ENCODE results near the gene SPATA25.
A peak's percentile ranks its signal among the peaks of the same experiment; 100 is the strongest.

The SPATA25 gene

DNA sequence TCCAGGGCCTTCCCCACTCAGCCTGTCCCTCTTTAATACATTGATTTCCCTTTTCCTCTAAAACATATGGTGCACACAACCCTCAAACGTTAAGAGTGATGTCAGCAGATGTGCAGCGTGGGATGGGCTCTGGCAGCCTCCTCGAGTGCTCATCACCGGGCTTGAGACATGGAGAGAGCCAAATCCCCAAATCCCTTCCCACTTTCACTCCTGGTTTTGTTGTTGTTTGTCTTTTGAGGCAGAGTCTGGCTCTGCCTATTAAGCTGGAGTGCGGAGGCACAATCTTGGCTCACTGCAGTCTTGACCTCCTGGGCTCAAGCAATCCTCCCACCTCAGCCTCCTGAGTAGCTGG is 30.3 kb upstream of the SPATA25 start:
- Histone ChIP-seq H3K79me2 (ENCODE audit: control insufficient read depth, insufficient read depth, low read length) (no peaks in the 10 kb centered on the region), H2BK120ac (ENCODE audit: low read depth, low read length) (no peak overlapping the region), H3K4me3 (ENCODE audit: low read length) (no peak overlapping the region), H3K4ac (ENCODE audit: low read depth, low read length) (no peak overlapping the region), H3K4me2 (ENCODE audit: low read length) (no peak overlapping the region), H4K8ac (ENCODE audit: low read depth, low read length) (no peak overlapping the region), H3K4me1 (ENCODE audit: control insufficient read depth, low read depth, low read length) (no peaks in the 10 kb centered on the region), H3K9ac (ENCODE audit: low read length) (no peak overlapping the region), H4K5ac (ENCODE audit: low read length) (no peak overlapping the region), H3K18ac (ENCODE audit: low read length) (no peak overlapping the region), H2BK5ac (ENCODE audit: low read length) (no peak overlapping the region), H2BK15ac (replicated peaks; ENCODE audit: low read depth) (no peak overlapping the region), H3K27me3 (ENCODE audit: insufficient read depth, low read length, poor library complexity) (no peaks in the 10 kb centered on the region), H3K79me1 (ENCODE audit: low read length) (no peaks in the 10 kb centered on the region), H3K27ac (ENCODE audit: low read depth, low read length) (no peak overlapping the region), H3K23ac (ENCODE audit: low read length) (no peak overlapping the region), H3K56ac (ENCODE audit: low read length) (no peak overlapping the region), H2AK5ac (ENCODE audit: low read length) (no peak overlapping the region), H3K36me3 (ENCODE audit: control insufficient read depth, insufficient read depth, low read length) (no peaks in the 10 kb centered on the region)
- no CpG with 5 or more reads among the region's 5 CpGs for WGBS (ENCODE audit: extremely low coverage, insufficient coverage, low lambda C conversion rate)
- DNase-seq: no peak

DNA sequence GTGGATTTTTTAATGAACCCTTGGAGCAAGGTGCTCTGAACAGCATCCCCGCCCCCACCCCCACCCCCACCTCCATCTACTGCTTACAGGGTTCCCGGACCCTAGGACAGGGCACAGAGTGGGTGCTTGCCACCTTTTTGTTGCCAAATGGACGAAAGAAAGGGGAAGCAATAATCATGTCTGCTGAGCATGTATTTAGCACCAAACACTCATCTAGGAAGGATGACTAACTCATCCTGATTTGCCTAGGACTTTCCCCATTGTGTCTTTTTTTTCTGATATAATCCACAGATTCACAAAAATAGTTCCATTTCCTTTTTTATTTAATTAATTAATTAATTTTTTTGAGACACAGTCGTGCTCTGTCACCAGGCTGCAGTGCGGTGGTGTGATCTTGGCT is 25.7 kb upstream of the SPATA25 start:
- H3K4me2 ChIP-seq (ENCODE audit: low read length): no peak overlapping the region
- no peak overlapping the region for H3K18ac ChIP-seq (ENCODE audit: low read length)
- H3K4me1 ChIP-seq (ENCODE audit: control insufficient read depth, low read depth, low read length): peaks cover 2% of the 10 kb centered on the region
- H2BK5ac ChIP-seq (ENCODE audit: low read length): no peak overlapping the region
- H3K27me3 ChIP-seq (ENCODE audit: insufficient read depth, low read length, poor library complexity): no peaks in the 10 kb centered on the region
- DNase-seq: no peak
- peaks cover 2% of the 10 kb centered on the region for H3K36me3 ChIP-seq (ENCODE audit: control insufficient read depth, insufficient read depth, low read length)
- no peak overlapping the region for H2BK120ac ChIP-seq (ENCODE audit: low read depth, low read length)
- H3K79me2 ChIP-seq (ENCODE audit: control insufficient read depth, insufficient read depth, low read length): peaks cover 3% of the 10 kb centered on the region
- H4K5ac ChIP-seq (ENCODE audit: low read length): no peak overlapping the region
- H3K23ac ChIP-seq (ENCODE audit: low read length): no peak overlapping the region
- H3K56ac ChIP-seq (ENCODE audit: low read length): no peak overlapping the region
- no peak overlapping the region for H3K9ac ChIP-seq (ENCODE audit: low read length)
- no peak overlapping the region for H3K4me3 ChIP-seq (ENCODE audit: low read length)
- H3K4ac ChIP-seq (ENCODE audit: low read depth, low read length): no peak overlapping the region
- no peak overlapping the region for H2BK15ac ChIP-seq (replicated peaks; ENCODE audit: low read depth)
- peaks cover 6% of the 10 kb centered on the region for H3K79me1 ChIP-seq (ENCODE audit: low read length)
- H4K8ac ChIP-seq (ENCODE audit: low read depth, low read length): no peak overlapping the region
- H3K27ac ChIP-seq (ENCODE audit: low read depth, low read length): no peak overlapping the region
- no CpG with 5 or more reads among the region's 5 CpGs for WGBS (ENCODE audit: extremely low coverage, insufficient coverage, low lambda C conversion rate)
- H2AK5ac ChIP-seq (ENCODE audit: low read length): no peak overlapping the region

GRCh38 chr20:45912344-45912682 is 24.9 kb upstream of the SPATA25 start:
- H4K8ac ChIP-seq (ENCODE audit: low read depth, low read length): no peak overlapping the region
- H3K79me1 ChIP-seq (ENCODE audit: low read length): peaks cover 6% of the 10 kb centered on the region
- H4K5ac ChIP-seq (ENCODE audit: low read length): no peak overlapping the region
- no peak overlapping the region for H3K4ac ChIP-seq (ENCODE audit: low read depth, low read length)
- no peak overlapping the region for H2BK5ac ChIP-seq (ENCODE audit: low read length)
- H3K27ac ChIP-seq (ENCODE audit: low read depth, low read length): no peak overlapping the region
- no peaks in the 10 kb centered on the region for H3K27me3 ChIP-seq (ENCODE audit: insufficient read depth, low read length, poor library complexity)
- H2AK5ac ChIP-seq (ENCODE audit: low read length): no peak overlapping the region
- peaks cover 2% of the 10 kb centered on the region for H3K4me1 ChIP-seq (ENCODE audit: control insufficient read depth, low read depth, low read length)
- H3K79me2 ChIP-seq (ENCODE audit: control insufficient read depth, insufficient read depth, low read length): peaks cover 3% of the 10 kb centered on the region
- no peak overlapping the region for H3K23ac ChIP-seq (ENCODE audit: low read length)
- no peak overlapping the region for H3K18ac ChIP-seq (ENCODE audit: low read length)
- no peak for DNase-seq
- peak overlapping the region; percentile 40 for H3K56ac ChIP-seq (ENCODE audit: low read length)
- H2BK120ac ChIP-seq (ENCODE audit: low read depth, low read length): no peak overlapping the region
- H3K9ac ChIP-seq (ENCODE audit: low read length): peak overlapping the region; percentile 67
- no peak overlapping the region for H3K4me3 ChIP-seq (ENCODE audit: low read length)
- peaks cover 9% of the 10 kb centered on the region for H3K36me3 ChIP-seq (ENCODE audit: control insufficient read depth, insufficient read depth, low read length)
- no peak overlapping the region for H2BK15ac ChIP-seq (replicated peaks; ENCODE audit: low read depth)
- H3K4me2 ChIP-seq (ENCODE audit: low read length): peak overlapping the region; percentile 62
- no CpG with 5 or more reads among the region's 4 CpGs for WGBS (ENCODE audit: extremely low coverage, insufficient coverage, low lambda C conversion rate)

DNA sequence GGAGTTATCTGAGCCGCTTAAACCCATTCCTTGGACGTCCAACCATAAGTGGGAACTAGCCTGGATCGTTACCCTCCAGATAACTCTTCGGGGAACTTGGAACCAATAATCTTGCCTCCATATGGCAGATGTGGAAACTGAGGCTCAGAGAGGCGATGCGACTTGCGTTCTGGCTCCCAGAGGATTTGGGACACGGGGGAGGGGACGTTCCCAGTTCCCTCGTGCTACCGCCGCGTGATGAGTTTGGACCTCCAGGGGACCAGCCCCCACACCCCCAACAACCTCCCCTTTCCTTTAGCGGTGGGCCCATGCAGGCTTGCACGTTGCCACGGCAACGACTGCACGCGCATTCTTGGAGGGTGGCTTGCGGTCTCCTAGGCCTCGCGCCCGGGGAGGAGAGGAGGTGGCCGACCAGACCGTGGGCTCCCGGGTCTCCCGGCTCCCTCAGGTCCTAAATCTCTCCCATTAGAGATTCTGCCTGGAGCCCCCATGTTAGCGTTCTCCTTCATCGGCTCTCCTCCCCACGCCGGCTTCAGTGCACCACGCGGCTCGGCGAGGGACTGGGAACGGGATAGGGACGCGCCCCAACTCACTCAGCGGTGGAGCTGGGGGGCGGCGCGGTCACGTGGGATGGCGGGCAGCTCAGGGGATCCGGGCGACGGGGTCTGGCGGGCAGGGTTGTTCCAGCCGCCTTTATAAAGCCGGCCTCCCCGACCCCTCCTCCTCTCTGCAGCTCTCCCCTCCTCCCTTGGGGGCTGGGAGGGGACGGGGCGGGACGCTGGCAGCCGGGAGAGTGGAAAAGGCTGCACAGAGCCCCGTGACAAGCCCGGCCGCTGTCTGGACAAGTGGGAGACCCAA is 24.3 kb upstream of the SPATA25 start, which contains the start of gene PLTP:
Gene PLTP (minus strand): TSS at position 670 of the 858 bp plus-strand sequence. CDS start 703 bp downstream, outside the sequence.
- Histone ChIP-seq H3K4me3 (ENCODE audit: low read length) (peak within 1 kb of the TSS; percentile 78), H3K27ac (ENCODE audit: low read depth, low read length) (peak within 1 kb of the TSS; percentile 1), H2BK5ac (ENCODE audit: low read length) (peak within 1 kb of the TSS; percentile 80), H3K4me2 (ENCODE audit: low read length) (peak within 1 kb of the TSS; percentile 99), H3K4me1 (ENCODE audit: control insufficient read depth, low read depth, low read length) (peaks cover 2% of the 10 kb centered on the region), H2AK5ac (ENCODE audit: low read length) (peak within 1 kb of the TSS; percentile 11), H3K23ac (ENCODE audit: low read length) (no peak within 1 kb of the TSS), H3K4ac (ENCODE audit: low read depth, low read length) (peak within 1 kb of the TSS; percentile 1), H3K27me3 (ENCODE audit: insufficient read depth, low read length, poor library complexity) (no peaks in the 10 kb centered on the region), H2BK15ac (replicated peaks; ENCODE audit: low read depth) (no peak within 1 kb of the TSS), H4K5ac (ENCODE audit: low read length) (no peak within 1 kb of the TSS), H3K79me1 (ENCODE audit: low read length) (peaks cover 6% of the 10 kb centered on the region), H3K79me2 (ENCODE audit: control insufficient read depth, insufficient read depth, low read length) (peaks cover 3% of the 10 kb centered on the region), H4K8ac (ENCODE audit: low read depth, low read length) (no peak within 1 kb of the TSS), H3K56ac (ENCODE audit: low read length) (peak within 1 kb of the TSS; percentile 94), H2BK120ac (ENCODE audit: low read depth, low read length) (no peak within 1 kb of the TSS), H3K9ac (ENCODE audit: low read length) (peak within 1 kb of the TSS; percentile 94), H3K36me3 (ENCODE audit: control insufficient read depth, insufficient read depth, low read length) (peaks cover 10% of the 10 kb centered on the region), H3K18ac (ENCODE audit: low read length) (no peak within 1 kb of the TSS)
- no CpG with 5 or more reads among the region's 58 CpGs for WGBS (ENCODE audit: extremely low coverage, insufficient coverage, low lambda C conversion rate)
- DNase-seq: peak; percentile 82

GRCh38 chr20:45910670-45911485 is 23.5 kb upstream of the SPATA25 start:
- Histone ChIP-seq H3K79me1 (ENCODE audit: low read length) (peaks cover 6% of the 10 kb centered on the region), H3K23ac (ENCODE audit: low read length) (no peak overlapping the region), H2BK5ac (ENCODE audit: low read length) (peak overlapping the region; percentile 80), H3K36me3 (ENCODE audit: control insufficient read depth, insufficient read depth, low read length) (peaks cover 12% of the 10 kb centered on the region), H3K4me1 (ENCODE audit: control insufficient read depth, low read depth, low read length) (peaks cover 2% of the 10 kb centered on the region), H3K27ac (ENCODE audit: low read depth, low read length) (peak overlapping the region; percentile 1), H3K27me3 (ENCODE audit: insufficient read depth, low read length, poor library complexity) (no peaks in the 10 kb centered on the region), H3K4me2 (ENCODE audit: low read length) (peak overlapping the region; percentile 99), H3K79me2 (ENCODE audit: control insufficient read depth, insufficient read depth, low read length) (peaks cover 3% of the 10 kb centered on the region), H3K4me3 (ENCODE audit: low read length) (peak overlapping the region; percentile 78), H2BK120ac (ENCODE audit: low read depth, low read length) (no peak overlapping the region), H4K8ac (ENCODE audit: low read depth, low read length) (no peak overlapping the region), H2BK15ac (replicated peaks; ENCODE audit: low read depth) (no peak overlapping the region), H3K18ac (ENCODE audit: low read length) (no peak overlapping the region), H3K9ac (ENCODE audit: low read length) (peak overlapping the region; percentile 94), H3K56ac (ENCODE audit: low read length) (peak overlapping the region; percentile 94), H3K4ac (ENCODE audit: low read depth, low read length) (peak overlapping the region; percentile 1), H4K5ac (ENCODE audit: low read length) (no peak overlapping the region), H2AK5ac (ENCODE audit: low read length) (no peak overlapping the region)
- 100% methylated on average over 1 of the region's 43 CpGs for WGBS (ENCODE audit: extremely low coverage, insufficient coverage, low lambda C conversion rate)
- peak; percentile 100 for DNase-seq

All from mesendoderm (in vitro differentiated cells).